ENCODE data around the gene AGMAT. TPM values are rescaled to one million over a fixed set of nuclear protein-coding genes. Genes with fewer than 3 reads are reported as not detected.

The AGMAT gene
- polyA plus RNA-seq, 1 experiment: 0.74 TPM

- DNase-seq (ENCODE audit: low read depth, low spot score): peak; percentile 100
- peak; percentile 27; the same call in 1 of the 2 replicates for TF ChIP-seq CTCF (IDR thresholded peaks at IDR 0.05; ENCODE audit: low read depth, low read length)
- ChIA-PET POLR2A (interaction anchor here (0.6 kb wide), 2 partner anchors 162 to 368 kb away, joined by 3 read pairs; no protein-coding TSS in a partner anchor), CTCF (no interaction called here)
- peak within 1 kb of the TSS; percentile 84 for H3K4me3 ChIP-seq (ENCODE audit: low read depth, low read length)
- peaks cover 4% of the 10 kb centered on the region; the same call in 1 of the 2 replicates for H3K9me3 ChIP-seq (ENCODE audit: control insufficient read depth, insufficient read depth, low read length)
- peak within 1 kb of the TSS; percentile 77 for H3K27ac ChIP-seq (ENCODE audit: low read depth, low read length)
- H3K27me3 ChIP-seq (ENCODE audit: control insufficient read depth, insufficient read depth, low read length): no peaks in the 10 kb centered on the region
These were observed 58.1 kb downstream of the AGMAT start, which contains the start of gene DNAJC16 for GRCh38 chr1:15526490-15527339. TSS of gene DNAJC16 (plus strand) at chr1:15526848. CDS start at chr1:15529106, 2,258 bp downstream.

GRCh38 chr1:15526021-15526489 lies 58.8 kb downstream of the AGMAT start:
- no peak for TF ChIP-seq CTCF (IDR thresholded peaks at IDR 0.05; ENCODE audit: low read depth, low read length)
- H3K9me3 ChIP-seq (ENCODE audit: control insufficient read depth, insufficient read depth, low read length): peaks cover 4% of the 10 kb centered on the region; the same call in 1 of the 2 replicates
- H3K4me3 ChIP-seq (ENCODE audit: low read depth, low read length): peak overlapping the region; percentile 84
- POLR2A ChIA-PET: interaction anchor here (0.6 kb wide), 2 partner anchors 77 to 367 kb away, joined by 3 read pairs; no protein-coding TSS in a partner anchor
- H3K27ac ChIP-seq (ENCODE audit: low read depth, low read length): no peak overlapping the region
- DNase-seq (ENCODE audit: low read depth, low spot score): no peak
- CTCF ChIA-PET: no interaction called here
- no peaks in the 10 kb centered on the region for H3K27me3 ChIP-seq (ENCODE audit: control insufficient read depth, insufficient read depth, low read length)

- Histone ChIP-seq H3K27ac (ENCODE audit: low read depth, low read length) (no peak overlapping the region), H3K27me3 (ENCODE audit: control insufficient read depth, insufficient read depth, low read length) (no peaks in the 10 kb centered on the region), H3K9me3 (ENCODE audit: control insufficient read depth, insufficient read depth, low read length) (peaks cover 4% of the 10 kb centered on the region; the same call in 1 of the 2 replicates), H3K4me3 (ENCODE audit: low read depth, low read length) (peak overlapping the region; percentile 84)
- CTCF ChIA-PET: no interaction called here
- POLR2A ChIA-PET: interaction anchor here (0.6 to 0.7 kb wide), 2 partner anchors 78 to 101 kb away, joined by 3 read pairs; no protein-coding TSS in a partner anchor
- TF ChIP-seq CTCF (IDR thresholded peaks at IDR 0.05; ENCODE audit: low read depth, low read length): no peak
- no peak for DNase-seq (ENCODE audit: low read depth, low spot score)
These were observed 59.5 kb downstream of the AGMAT start for GRCh38 chr1:15525050-15526020.

- CTCF ChIA-PET: no interaction called here
- peaks cover 4% of the 10 kb centered on the region; the same call in 1 of the 2 replicates for H3K9me3 ChIP-seq (ENCODE audit: control insufficient read depth, insufficient read depth, low read length)
- peak; percentile 98 for DNase-seq (ENCODE audit: low read depth, low spot score)
- H3K27me3 ChIP-seq (ENCODE audit: control insufficient read depth, insufficient read depth, low read length): no peaks in the 10 kb centered on the region
- POLR2A ChIA-PET: interaction anchor here (0.7 kb wide), 1 partner anchor 100 kb away, joined by 3 read pairs; no protein-coding TSS in a partner anchor
- peak overlapping the region; percentile 84 for H3K4me3 ChIP-seq (ENCODE audit: low read depth, low read length)
- TF ChIP-seq CTCF (IDR thresholded peaks at IDR 0.05; ENCODE audit: low read depth, low read length): no peak
- peak overlapping the region; percentile 99 for H3K27ac ChIP-seq (ENCODE audit: low read depth, low read length)
These were observed 60.4 kb downstream of the AGMAT start for GRCh38 chr1:15524283-15525049.
